ENCODE results near the gene SPIRE2.

The SPIRE2 gene

GRCh38 chr16:89881368-89881730 is 53.1 kb downstream of the SPIRE2 start:
- intact Hi-C loops (cut with DNase I), result no loop called here
- peak in 1 of 42 donors; percentile 1 for DNase-seq

- DNase-seq, result peak in 6 of 42 donors; percentile 25 to 57 (median 45)
- intact Hi-C loops (cut with DNase I), result no loop called here
Observed at GRCh38 chr16:89883346-89884040, 55.2 kb downstream of the SPIRE2 start.

GRCh38 chr16:89884041-89884421 is 55.8 kb downstream of the SPIRE2 start:
- no peak for DNase-seq
- intact Hi-C loops (cut with DNase I), result no loop called here

GRCh38 chr16:89887243-89887642 is 59.0 kb downstream of the SPIRE2 start:
- DNase-seq, result no peak
- intact Hi-C loops (cut with DNase I), result no loop called here

GRCh38 chr16:89890200-89890599 is 61.9 kb downstream of the SPIRE2 start:
- DNase-seq, result peak in 1 of 42 donors; percentile 1
- intact Hi-C loops (cut with DNase I), result no loop called here

- intact Hi-C loops (cut with DNase I), result no loop called here
- DNase-seq, result no peak
Observed at GRCh38 chr16:89890886-89891657, 62.8 kb downstream of the SPIRE2 start.

GRCh38 chr16:89892055-89892630 is 63.9 kb downstream of the SPIRE2 start:
- no peak for DNase-seq
- intact Hi-C loops (cut with DNase I), result no loop called here

- no peak for DNase-seq
- intact Hi-C loops (cut with DNase I), result no loop called here
Observed at GRCh38 chr16:89892635-89893034, 64.4 kb downstream of the SPIRE2 start.

GRCh38 chr16:89893642-89894548 is 65.6 kb downstream of the SPIRE2 start:
- intact Hi-C loops (cut with DNase I), result no loop called here
- no peak for DNase-seq

GRCh38 chr16:89895482-89896250 is 67.4 kb downstream of the SPIRE2 start:
- DNase-seq, result no peak
- intact Hi-C loops (cut with DNase I), result no loop called here

- DNase-seq, result no peak
- intact Hi-C loops (cut with DNase I), result no loop called here
Observed at GRCh38 chr16:89897204-89897603, 68.9 kb downstream of the SPIRE2 start.

- intact Hi-C loops (cut with DNase I), result no loop called here
- DNase-seq, result peak in 3 of 42 donors; percentile 23 to 47 (median 33)
Observed at GRCh38 chr16:89898201-89898967, 70.1 kb downstream of the SPIRE2 start.

- intact Hi-C loops (cut with DNase I), result no loop called here
- DNase-seq, result peak in 31 of 42 donors; percentile 25 to 85 (median 63)
Observed at GRCh38 chr16:89899879-89900481, 71.7 kb downstream of the SPIRE2 start.

GRCh38 chr16:89900885-89901284 is 72.6 kb downstream of the SPIRE2 start:
- DNase-seq, result no peak
- intact Hi-C loops (cut with DNase I), result no loop called here

- intact Hi-C loops (cut with DNase I), result no loop called here
- DNase-seq, result no peak
Observed at GRCh38 chr16:89902980-89903379, 74.7 kb downstream of the SPIRE2 start.

- DNase-seq, result no peak
- intact Hi-C loops (cut with DNase I), result no loop called here
Observed at GRCh38 chr16:89903908-89904515, 75.7 kb downstream of the SPIRE2 start.

Measured in head of caudate nucleus (tissue), 42 donors.